GM12891 (cell line): Measurements from ENCODE around the gene DGCR8.

Experiments used
- DNase-seq: peaks from one replicate; pipeline ENCODE4 v3.0.0; 2011; ENCODE audit warnings: low spot score; ENCODE audit not compliant: insufficient read length
- FAIRE-seq: peaks from 2 replicates; lab custom pipeline; 2011; peaks lifted over from hg19 to GRCh38; lab: Jason Lieb, UNC
- PAX5 ChIP-seq: IDR thresholded peaks from 2 replicates; pipeline ENCODE4 v1.6.1; 2011; ENCODE audit warnings: low read length, moderate library complexity, mild to moderate bottlenecking; ENCODE audit not compliant: insufficient read depth, severe bottlenecking
- POLR2A ChIP-seq: IDR thresholded peaks from 2 replicates; pipeline ENCODE4 v1.6.1; 2011; ENCODE audit warnings: low read depth, low read length, control low read depth
- POLR2AphosphoS5 ChIP-seq: IDR thresholded peaks from 2 replicates; pipeline ENCODE4 v1.6.1; 2011; ENCODE audit warnings: low read depth, low read length, control low read depth
- POU2F2 ChIP-seq: IDR thresholded peaks from 2 replicates; pipeline ENCODE4 v1.6.1; 2011; ENCODE audit warnings: low read depth, mild to moderate bottlenecking, control low read depth, low read length, moderate library complexity
- SPI1 ChIP-seq: IDR thresholded peaks from 2 replicates; pipeline ENCODE4 v1.6.1; 2011; ENCODE audit warnings: low read depth, low read length, control low read depth
- TAF1 ChIP-seq: IDR thresholded peaks from 2 replicates; pipeline ENCODE4 v1.6.1; 2011; ENCODE audit warnings: low read depth, low read length, control low read depth

DGCR8 gene

DNA sequence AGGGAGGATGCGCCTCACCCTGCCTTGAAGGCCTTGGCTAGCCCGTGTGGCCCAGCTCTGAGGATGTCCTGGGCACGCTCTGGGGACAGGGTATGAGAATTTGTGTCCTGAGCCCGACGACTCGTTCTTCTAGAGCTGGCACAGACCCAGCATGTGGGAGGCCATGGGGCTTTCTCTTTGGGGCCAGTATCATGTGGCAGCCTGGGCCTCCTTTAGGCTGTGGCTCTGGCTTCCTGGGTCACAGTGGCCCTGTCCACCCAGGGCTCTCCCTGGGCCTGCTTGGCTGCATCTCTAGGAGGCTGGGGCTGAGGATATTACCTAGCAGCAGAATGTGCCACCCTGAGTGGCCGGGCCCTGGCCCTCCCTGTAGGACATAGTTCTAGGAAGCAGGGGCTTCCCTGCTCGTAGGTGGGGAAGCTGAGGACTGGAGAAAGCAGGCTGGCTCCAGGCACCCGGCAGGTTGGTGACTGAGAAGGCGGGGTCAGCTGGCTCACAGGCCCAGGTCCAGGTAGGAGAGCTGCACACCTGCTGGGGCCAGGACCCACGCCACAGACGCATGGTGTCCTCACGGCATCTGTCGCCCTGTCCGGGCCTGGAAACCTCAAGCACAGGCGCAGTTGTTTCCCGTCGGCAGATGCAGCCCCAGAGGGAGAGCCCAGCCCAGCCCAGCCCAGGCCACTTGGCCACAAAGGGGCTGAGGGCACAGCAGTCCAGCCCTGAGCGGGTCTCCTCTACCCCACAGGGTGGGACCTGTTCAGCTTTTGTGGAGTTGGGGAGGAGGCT lies 64.0 kb downstream of the DGCR8 start:
- TF ChIP-seq TAF1, result no peak
- no peak for FAIRE-seq
- no peak for DNase-seq

DNA sequence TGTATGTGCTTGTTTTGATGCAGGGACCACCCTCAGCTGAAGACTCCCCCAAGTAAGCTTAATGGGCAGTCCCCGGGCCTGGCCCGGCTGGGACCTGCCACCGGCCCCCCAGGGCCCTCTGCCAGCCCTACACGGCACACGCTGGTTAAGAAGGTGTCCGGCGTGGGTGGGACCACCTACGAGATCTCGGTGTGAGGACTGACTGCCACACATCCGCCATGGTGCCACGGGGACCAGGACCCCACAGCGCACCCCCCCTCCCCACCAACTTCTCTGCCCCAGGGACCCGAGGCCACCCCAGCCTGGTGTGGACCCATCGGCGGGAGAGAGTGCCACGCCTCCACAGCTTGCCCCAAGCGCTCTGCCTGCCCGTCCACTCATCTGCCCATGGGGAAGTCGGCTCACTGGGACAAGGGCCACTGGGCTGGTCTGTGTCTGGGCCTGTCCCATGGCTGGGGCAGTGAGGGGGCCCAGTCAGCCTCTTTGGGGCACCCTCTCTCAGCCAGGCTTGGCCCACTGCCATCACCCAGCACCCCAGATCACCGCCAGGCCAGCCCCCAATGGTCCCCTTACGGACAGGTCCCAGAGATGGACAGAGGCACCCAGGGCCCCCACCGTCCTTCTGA lies 65.3 kb downstream of the DGCR8 start:
- DNase-seq (no peak), FAIRE-seq (no peak)
- TF ChIP-seq PAX5 (no peak), POLR2A (no peak), POLR2AphosphoS5 (no peak), TAF1 (no peak), POU2F2 (no peak), SPI1 (no peak)

DNA sequence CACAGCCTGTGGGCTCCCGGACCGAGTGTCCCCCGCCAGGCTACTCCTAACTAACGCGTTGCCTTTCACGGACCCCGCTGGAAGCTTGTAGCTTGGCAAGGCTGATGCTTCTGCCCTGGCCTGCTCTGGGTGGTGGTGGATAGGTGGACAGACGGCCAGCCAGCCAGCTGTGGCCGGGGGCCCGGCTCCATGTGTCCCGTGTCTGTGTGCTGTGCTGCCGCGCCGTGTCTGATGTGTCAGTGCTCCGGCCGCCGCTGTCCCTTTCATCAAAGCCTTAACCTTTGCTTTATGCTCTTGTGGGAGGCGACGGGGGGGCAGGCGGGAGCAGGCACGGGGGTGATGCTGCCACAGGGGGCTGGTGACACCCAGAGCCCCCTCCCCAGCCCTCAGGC lies 65.8 kb downstream of the DGCR8 start:
- TF ChIP-seq POLR2AphosphoS5 (no peak), POLR2A (no peak), TAF1 (no peak), PAX5 (no peak), POU2F2 (no peak), SPI1 (no peak)
- no peak for FAIRE-seq
- no peak for DNase-seq

DNA sequence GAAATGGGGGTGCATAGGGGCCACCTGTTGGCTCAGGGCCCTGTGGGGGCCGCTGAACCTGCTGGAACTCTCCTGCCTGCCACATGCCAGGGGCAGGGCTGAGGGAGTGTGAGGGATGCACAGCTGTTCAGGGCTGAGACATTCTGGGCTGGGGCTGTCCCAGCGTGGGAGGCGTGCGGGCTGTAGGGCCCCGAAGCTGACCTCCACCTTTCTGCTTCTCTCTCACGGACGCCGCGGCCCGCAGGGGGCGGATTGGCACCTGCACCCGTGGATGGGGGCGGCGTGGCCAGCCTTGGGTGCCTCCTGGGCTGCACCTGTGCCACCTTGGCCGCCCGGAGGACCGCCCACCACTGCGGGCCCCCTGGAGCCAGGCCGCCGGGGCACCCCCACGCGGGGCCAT lies 66.7 kb downstream of the DGCR8 start:
- peak; percentile 90 for FAIRE-seq
- DNase-seq, result peak; percentile 63
- TF ChIP-seq TAF1 (no peak), POLR2A (no peak), SPI1 (no peak), POLR2AphosphoS5 (no peak), PAX5 (no peak), POU2F2 (no peak)

DNA sequence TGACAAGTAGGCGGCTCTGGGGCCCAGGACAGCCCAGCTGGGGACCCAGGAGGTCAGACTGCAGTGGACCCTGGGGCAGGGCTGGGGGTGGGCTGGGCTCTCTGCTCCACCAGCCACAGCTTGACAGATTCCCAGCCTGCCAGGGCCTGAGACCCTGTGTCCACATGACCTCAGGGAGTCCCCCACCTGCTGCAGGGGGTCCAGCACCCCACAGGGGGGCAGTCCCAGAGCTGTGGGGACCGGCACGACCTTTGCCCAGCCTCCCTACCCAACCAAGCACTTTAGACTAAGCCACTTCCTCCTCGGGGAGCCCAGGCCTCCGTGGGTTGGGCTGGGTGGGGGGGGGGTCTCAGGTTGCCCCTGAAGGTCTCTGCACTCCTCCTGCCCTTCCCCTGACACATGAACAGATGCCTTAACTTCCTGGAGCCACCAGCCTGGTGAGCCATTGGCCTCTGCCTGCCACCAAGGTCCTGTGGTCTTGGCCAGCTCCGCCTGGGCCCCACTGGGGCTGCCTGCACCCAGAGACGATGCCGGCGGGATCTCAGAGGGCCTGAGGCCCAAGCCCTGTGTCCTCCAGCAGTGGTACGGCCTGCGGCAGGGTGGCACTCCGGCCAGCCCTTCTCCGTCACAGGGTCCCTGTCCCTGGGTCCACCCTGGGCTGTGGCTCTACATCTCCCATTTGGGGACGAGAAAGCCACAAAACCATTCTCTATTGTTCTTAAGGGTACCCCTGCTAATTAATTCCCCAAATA lies 67.4 kb downstream of the DGCR8 start:
- TF ChIP-seq POLR2A, result no peak
- TF ChIP-seq SPI1, result peak; percentile 28; the same call in 1 of the 2 replicates
- FAIRE-seq (peak; percentile 41), DNase-seq (no peak)

DNA sequence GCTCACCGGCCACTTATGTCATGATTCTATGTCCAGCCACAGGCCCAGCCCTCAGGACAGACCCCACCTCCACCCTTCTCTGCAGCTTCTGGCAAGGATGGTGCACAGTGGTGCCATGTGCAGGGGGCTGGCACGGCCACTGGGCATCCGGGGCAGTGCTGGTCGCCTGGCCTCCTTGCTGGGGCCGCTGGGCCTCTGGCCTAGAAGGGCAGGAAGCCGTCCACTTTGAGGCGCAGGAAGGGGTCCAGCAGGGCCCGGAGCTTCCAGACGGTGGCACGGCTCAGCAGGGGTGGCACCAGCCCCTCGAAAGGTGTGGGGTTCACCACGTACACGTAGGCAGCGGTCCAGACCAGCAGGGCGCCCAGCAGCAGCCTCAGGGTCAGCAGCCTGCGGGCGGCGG lies 68.4 kb downstream of the DGCR8 start:
- FAIRE-seq, result no peak
- DNase-seq, result no peak
- TF ChIP-seq POLR2AphosphoS5 (no peak), PAX5 (no peak), POLR2A (no peak)

DNA sequence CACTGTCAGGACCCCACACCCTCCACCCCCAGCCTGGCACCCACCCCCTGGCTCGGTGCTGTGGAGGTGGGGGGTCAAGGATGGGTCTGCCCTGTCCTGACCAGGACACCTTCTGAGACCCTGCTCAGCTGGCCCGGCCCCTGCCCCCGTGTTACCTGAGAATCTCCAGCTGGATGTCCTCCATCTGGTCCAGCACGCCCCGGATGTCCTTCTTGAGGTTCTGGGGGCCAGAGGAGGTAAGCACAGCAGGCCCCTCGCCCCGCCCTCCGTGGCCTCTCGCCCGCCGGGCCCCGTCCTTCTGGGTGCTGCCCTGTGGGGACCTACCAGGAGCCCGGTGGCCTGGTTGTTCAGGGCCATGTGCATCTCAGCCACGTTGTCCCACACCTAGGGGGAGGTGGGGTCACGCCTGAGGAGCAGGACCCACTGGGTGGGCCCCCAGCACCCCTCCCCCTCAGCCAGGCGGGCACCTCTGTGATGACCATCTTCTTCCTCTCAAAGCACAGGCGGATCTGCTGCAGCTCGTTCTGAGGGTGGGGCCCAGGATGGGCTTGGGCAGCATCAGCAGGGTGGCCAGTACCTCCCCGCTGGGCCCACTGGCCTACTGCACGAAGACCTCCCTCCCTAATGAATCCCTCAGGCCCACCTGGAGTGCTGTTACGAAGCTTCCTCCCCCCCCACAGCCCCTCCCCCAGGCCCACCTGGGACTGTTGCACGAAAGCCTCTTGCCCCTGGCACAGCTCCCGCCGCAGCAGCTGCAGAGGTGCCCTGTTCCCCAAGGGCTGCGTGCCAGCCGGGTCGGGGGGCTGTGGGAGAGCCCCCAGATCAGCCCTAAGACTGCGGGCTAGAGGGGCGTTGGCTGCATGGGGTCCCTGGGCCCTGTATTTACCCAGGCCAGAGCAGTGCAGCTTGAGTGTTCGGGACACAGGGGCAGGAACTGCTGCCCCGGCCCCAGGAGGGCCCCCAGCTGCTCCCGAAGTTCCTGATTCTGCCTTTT lies 69.5 kb downstream of the DGCR8 start:
- FAIRE-seq (no peak), DNase-seq (no peak)

DNA sequence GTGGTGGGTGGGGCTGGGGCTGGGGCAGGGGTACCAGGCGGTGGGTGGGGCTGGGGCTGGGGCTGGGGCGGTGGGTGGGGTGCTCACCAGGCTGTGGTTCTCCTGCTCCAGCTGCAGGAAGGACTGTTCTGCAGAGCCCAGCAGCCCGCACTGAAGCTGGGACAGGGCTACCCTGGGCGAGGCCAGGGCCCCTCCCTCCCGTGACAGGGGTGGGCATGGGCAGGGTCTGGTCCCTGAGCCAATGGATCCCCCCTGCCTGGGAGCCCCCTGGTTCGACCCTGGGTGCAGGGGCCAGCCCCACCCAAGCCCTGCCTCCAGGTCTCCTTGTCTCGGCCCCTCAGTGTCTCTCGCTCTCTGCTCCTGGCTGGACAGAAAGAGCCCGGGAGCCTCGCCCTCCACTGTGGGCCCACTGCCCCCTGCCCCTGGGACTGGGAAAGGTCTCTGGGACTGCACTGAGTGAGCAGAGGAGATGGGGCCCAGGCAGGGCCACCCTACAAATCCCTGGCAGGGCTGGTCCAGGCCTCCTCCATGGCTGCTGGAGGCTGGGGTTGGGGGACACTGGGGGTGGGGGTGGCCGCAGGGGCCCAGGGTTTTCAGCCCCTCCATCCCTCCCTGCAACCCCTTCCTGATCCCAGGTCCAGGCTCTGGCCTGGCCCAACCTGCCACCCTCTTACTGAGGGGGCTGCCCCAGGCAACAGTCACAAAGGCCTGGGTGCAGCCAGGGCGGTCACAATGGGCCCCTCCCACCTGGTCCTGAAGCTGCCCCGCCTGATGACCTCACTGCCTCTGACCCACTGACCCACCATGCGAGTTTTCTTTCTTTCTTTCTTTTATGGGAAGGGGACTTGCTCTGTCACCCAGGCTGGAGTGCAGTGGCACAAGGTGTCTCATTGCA lies 70.6 kb downstream of the DGCR8 start, which contains the start of gene CCDC188:
CCDC188 (minus strand) TSS at position 675 of the 895 bp plus-strand sequence; CDS start at position 606, 69 bp downstream.
- DNase-seq, result no peak
- FAIRE-seq, result no peak
- TF ChIP-seq TAF1 (no peak), POLR2AphosphoS5 (no peak), SPI1 (no peak), PAX5 (no peak), POU2F2 (no peak), POLR2A (no peak)

More for the DNA sequence above, 69.5 kb downstream of the DGCR8 start:
- TF ChIP-seq POLR2AphosphoS5 (no peak), SPI1 (no peak), PAX5 (no peak), POLR2A (no peak), TAF1 (no peak), POU2F2 (no peak)
